Nephron (organoid): ENCODE data around the gene GTPBP4.
A peak's percentile ranks its signal among the peaks of the same experiment; 100 is the strongest.

ENCODE experiments used
- H3K27ac Mint-ChIP-seq, 3 experiments: 2 replicates each; pipeline ENCODE4 v1.8.0; 2020; ENCODE audit warnings: mixed read lengths in 3 of 3, mild to moderate bottlenecking in 2 of 3, moderate library complexity in 1 of 3
- H3K27me3 Mint-ChIP-seq: 2 replicates; pipeline ENCODE4 v1.8.0; 2021; ENCODE audit warnings: low read depth, mild to moderate bottlenecking, moderate library complexity, mixed read lengths
- H3K36me3 Mint-ChIP-seq: 2 replicates; pipeline ENCODE4 v1.8.0; 2020; ENCODE audit warnings: low read depth, mixed read lengths
- H3K4me1 Mint-ChIP-seq: 2 replicates; pipeline ENCODE4 v1.8.0; 2020; ENCODE audit warnings: mixed read lengths
- H3K4me3 Mint-ChIP-seq, 3 experiments: 2 replicates each; pipeline ENCODE4 v1.8.0; 2020; ENCODE audit warnings: mild to moderate bottlenecking in 3 of 3, mixed read lengths in 3 of 3, moderate library complexity in 2 of 3
- H3K9me3 Mint-ChIP-seq: 2 replicates; pipeline ENCODE4 v1.8.0; 2020; ENCODE audit warnings: mixed read lengths
- TF ChIP-seq, protein P1 (sequence below), 3 experiments: fragments of 200-600 bp; sonication (generic); IDR thresholded peaks; one replicate each; pipeline ENCODE4 v1.5.0; 2021; ENCODE audit warnings: antibody characterized with exemption in 3 of 3; ENCODE audit not compliant: unreplicated experiment in 3 of 3

Gene GTPBP4

DNA sequence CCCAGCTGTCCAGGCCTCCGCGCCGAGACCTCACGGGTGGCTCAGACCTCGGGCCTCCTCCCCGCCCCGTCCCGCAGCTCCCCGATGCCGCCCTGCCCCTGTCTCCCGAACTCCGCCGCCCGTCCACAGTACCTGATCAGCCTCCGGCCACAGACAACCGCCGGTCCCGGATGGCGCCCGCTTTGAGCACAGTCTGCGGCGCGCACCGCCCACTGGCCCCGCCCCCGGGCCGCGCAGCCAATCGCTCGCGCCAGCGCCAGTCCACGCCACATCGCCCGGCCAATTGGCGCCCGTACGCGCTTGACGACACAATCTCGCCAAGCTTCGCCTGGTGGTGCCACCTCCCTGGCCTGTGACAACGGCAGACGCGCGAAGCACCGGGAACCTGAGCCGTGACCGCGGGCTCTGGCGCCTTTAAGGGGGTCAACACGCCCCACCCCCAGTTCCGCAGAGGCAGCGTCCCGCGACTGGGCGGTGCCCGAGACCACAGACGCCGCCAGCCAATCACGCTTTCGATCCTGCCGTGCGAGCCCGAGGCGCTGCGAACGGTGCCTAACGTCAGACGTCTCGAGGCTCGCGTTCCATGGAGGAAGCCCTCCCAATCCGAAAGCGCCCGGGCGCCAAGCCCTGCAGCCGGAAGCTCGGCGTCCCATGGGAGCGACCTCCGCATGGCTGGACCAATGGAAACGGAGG lies 60.6 kb downstream of the GTPBP4 start, which contains the start of gene IDI1:
TSS of gene IDI1 (minus strand) at position 388 of the 693 bp plus-strand sequence. CDS start at position 272, 116 bp downstream.
- TF ChIP-seq, protein P1, sequence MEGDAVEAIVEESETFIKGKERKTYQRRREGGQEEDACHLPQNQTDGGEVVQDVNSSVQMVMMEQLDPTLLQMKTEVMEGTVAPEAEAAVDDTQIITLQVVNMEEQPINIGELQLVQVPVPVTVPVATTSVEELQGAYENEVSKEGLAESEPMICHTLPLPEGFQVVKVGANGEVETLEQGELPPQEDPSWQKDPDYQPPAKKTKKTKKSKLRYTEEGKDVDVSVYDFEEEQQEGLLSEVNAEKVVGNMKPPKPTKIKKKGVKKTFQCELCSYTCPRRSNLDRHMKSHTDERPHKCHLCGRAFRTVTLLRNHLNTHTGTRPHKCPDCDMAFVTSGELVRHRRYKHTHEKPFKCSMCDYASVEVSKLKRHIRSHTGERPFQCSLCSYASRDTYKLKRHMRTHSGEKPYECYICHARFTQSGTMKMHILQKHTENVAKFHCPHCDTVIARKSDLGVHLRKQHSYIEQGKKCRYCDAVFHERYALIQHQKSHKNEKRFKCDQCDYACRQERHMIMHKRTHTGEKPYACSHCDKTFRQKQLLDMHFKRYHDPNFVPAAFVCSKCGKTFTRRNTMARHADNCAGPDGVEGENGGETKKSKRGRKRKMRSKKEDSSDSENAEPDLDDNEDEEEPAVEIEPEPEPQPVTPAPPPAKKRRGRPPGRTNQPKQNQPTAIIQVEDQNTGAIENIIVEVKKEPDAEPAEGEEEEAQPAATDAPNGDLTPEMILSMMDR (IDR thresholded peaks at IDR 0.05; ENCODE audit: unreplicated experiment in 3 of 3), result no peak
- Mint-ChIP-seq H3K4me3 (peak within 1 kb of the TSS; percentile 89 to 92 (median 91)), H3K9me3 (no peaks in the 10 kb centered on the region), H3K4me1 (peaks cover 53% of the 10 kb centered on the region), H3K27ac (peak within 1 kb of the TSS; percentile 91 to 99 (median 99)), H3K36me3 (peaks cover 44% of the 10 kb centered on the region), H3K27me3 (no peaks in the 10 kb centered on the region)

DNA sequence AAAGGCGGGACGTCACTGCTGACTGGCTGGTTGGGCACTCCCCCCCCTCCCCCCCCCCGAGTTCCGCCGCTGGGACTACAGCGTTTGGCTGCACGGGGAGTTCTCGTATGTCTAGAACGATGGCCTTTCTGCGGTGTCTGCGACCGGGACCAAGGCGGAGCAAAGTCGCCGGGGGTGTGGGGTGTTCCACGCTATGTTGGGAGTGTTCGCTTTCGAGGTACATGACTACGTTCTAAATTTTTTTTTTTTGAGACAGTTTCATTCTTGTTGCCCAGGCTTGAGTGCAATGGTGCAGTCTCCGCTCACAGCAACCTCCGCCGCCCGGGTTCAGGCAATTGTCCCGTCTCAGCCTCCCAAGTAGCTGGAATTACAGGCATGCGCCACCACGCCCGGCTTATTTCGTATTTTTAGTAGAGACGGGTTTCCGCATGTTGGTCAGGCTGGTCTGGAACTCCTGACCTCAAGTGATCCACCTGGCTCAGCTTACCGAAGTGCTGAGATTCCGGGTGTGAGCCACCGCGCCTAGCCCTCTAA lies 61.3 kb downstream of the GTPBP4 start:
- Mint-ChIP-seq H3K36me3 (peaks cover 40% of the 10 kb centered on the region), H3K9me3 (no peaks in the 10 kb centered on the region), H3K27me3 (no peaks in the 10 kb centered on the region), H3K4me1 (peaks cover 52% of the 10 kb centered on the region), H3K27ac (peak overlapping the region; percentile 91 to 99 (median 99)), H3K4me3 (peak overlapping the region; percentile 89 to 92 (median 91))
- TF ChIP-seq, protein P1 (IDR thresholded peaks at IDR 0.05; ENCODE audit: unreplicated experiment in 3 of 3), result no peak

DNA sequence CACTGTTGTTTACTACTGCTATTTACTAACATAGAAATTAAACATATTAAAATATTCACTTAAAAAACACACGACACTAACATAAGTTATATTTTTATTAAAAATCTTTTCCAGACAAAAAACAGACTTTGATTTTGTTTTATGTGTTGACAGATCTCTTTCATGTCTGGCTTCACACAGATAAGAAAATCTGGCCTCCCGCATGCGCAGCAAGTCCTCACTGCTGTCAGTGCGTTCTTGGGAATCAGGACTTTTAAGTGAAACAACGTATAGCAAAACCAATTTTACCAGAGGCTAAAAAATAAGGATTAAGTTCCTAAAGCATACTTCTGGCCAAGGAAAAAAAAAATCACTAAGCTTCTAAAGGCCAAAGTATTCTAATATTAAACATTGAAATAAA lies 61.9 kb downstream of the GTPBP4 start:
- no peaks in the 10 kb centered on the region for H3K9me3 Mint-ChIP-seq
- H3K36me3 Mint-ChIP-seq, result peaks cover 37% of the 10 kb centered on the region
- TF ChIP-seq, protein P1 (IDR thresholded peaks at IDR 0.05; ENCODE audit: unreplicated experiment in 3 of 3), result no peak
- peak overlapping the region; percentile 91 to 99 (median 99) for H3K27ac Mint-ChIP-seq
- H3K4me3 Mint-ChIP-seq, result peak overlapping the region; percentile 89 to 92 (median 91)
- H3K27me3 Mint-ChIP-seq, result no peaks in the 10 kb centered on the region
- H3K4me1 Mint-ChIP-seq, result peaks cover 53% of the 10 kb centered on the region

DNA sequence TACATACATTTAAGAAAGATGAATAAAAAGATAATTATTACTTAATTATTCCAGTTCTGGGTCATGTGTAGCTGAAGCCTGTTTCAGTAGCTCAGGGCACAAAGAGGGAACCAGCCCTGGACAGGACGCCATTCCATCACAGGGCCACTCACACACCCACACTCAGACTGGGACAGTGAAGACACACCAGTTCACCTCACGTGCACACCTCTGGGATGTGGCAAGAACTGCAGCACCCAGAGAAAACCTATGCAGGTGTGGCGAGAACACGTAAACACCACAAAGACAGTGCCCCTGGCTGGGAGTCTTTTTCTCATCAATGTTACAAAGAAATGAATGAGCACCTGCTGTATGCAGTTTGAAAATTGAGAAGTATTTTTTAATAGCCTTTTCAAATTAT lies 62.3 kb downstream of the GTPBP4 start:
- Mint-ChIP-seq H3K27me3 (no peaks in the 10 kb centered on the region), H3K4me3 (peak overlapping the region; percentile 89 to 92 (median 91)), H3K27ac (peak overlapping the region; percentile 91 to 99 (median 99)), H3K9me3 (no peaks in the 10 kb centered on the region), H3K4me1 (peaks cover 53% of the 10 kb centered on the region), H3K36me3 (peaks cover 35% of the 10 kb centered on the region)
- TF ChIP-seq, protein P1 (IDR thresholded peaks at IDR 0.05; ENCODE audit: unreplicated experiment in 3 of 3), result no peak

DNA sequence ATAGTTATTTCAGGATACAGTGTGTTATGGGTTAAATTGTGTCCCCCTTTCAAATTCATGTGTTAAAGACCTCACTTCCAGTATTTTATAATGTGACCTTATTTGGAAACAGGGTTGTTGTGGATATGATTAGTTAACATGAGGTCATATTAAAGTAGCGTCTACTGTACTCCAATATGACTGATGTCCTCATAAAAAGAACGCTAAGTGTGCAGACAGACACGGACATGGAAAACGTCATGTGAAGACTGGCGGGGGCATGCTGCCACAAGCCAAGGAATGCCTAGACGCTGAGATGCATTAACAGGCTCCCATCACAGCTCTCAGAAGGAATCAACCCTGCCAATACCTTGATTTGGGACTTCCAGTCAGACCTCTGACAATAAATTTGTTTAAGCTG lies 66.5 kb downstream of the GTPBP4 start:
- no peaks in the 10 kb centered on the region for H3K27me3 Mint-ChIP-seq

More for the DNA sequence above, 66.5 kb downstream of the GTPBP4 start:
- TF ChIP-seq, protein P1 (IDR thresholded peaks at IDR 0.05; ENCODE audit: unreplicated experiment in 3 of 3), result no peak
- Mint-ChIP-seq H3K36me3 (peaks cover 29% of the 10 kb centered on the region), H3K27ac (peak overlapping the region; percentile 48 to 75 (median 65)), H3K4me1 (peaks cover 57% of the 10 kb centered on the region), H3K4me3 (peak overlapping the region; percentile 96 to 98 (median 96)), H3K9me3 (no peaks in the 10 kb centered on the region)
